Measurements from ENCODE around the gene ACOD1. TPM values are rescaled to one million over a fixed set of nuclear protein-coding genes. Genes with fewer than 3 reads are reported as not detected.

The ACOD1 gene
- total and polyA plus RNA-seq, 2 of the 13 experiments (the other 11 are each of a cell fraction or from before 2014, with no cell fraction given), result not detected

DNA sequence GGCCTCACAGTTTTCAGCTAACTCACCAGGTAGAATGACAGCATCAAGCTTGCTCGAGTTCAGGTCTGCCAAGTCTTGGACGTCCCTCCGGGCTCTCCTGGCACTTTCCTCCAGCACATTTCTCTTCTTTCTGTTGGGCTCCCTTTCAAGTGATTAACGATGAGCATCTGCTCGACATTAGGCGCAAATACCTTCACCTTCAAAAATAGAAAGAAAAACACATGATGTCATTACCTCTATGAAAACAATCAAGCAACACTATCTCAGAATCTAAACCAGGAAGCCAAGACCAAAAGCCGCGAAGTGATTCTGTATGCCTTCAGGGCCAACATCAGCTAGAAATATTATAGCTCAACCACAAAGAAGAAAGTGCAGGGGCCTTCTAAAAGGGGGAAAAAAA, 28.2 kb downstream of the ACOD1 start:
- FAIRE-seq (no peak), DNase-seq (ENCODE audit: low spot score) (no peak), ATAC-seq (no peak)
- Histone ChIP-seq H3K9ac (ENCODE audit: insufficient read depth, low read depth, low read length) (no peak overlapping the region), H3K79me2 (ENCODE audit: insufficient read depth, low read length) (no peaks in the 10 kb centered on the region), H3K27me3 (ENCODE audit: control insufficient read depth in 1 of 2, insufficient read depth in 2 of 2, low read length in 2 of 2) (peaks cover 0 to 38% of the 10 kb centered on the region in 2 experiments; a peak in 2 of 5 replicates), H3K9me3 (ENCODE audit: low read length) (no peaks in the 10 kb centered on the region), H3K27ac (ENCODE audit: extremely low read length, insufficient read depth, low read length) (no peak overlapping the region), H3K4me2 (ENCODE audit: low read depth, low read length) (no peak overlapping the region), H2AFZ (ENCODE audit: low read length) (no peak overlapping the region), H3K4me1 (ENCODE audit: insufficient read depth, low read length) (peaks cover 4% of the 10 kb centered on the region; the same call in 1 of the 2 replicates), H4K20me1 (ENCODE audit: insufficient read depth, low read length) (no peaks in the 10 kb centered on the region), H3K4me3 (replicated peaks in 1 of 3; ENCODE audit: insufficient read depth in 1 of 3, low read depth in 2 of 3, low read length in 3 of 3) (no peak overlapping the region), H3K36me3 (replicated peaks in 1 of 2; ENCODE audit: control insufficient read depth in 1 of 2, insufficient read depth in 2 of 2, low read length in 2 of 2) (no peaks in the 10 kb centered on the region)
- intact Hi-C loops (cut with micrococcal nuclease; ENCODE audit: unreplicated experiment) (no loop called here), in situ Hi-C loops (cut with HindIII; ENCODE audit: extremely low pct_ligation_motif_present, low pct_unique_long_range_greater_than_20kb) (no loop called here)
- WGBS (ENCODE audit: low lambda C conversion rate), result 57% methylated on average over 8 of the region's 8 CpGs
- ChIA-PET CTCF (ENCODE audit: low intra/inter-chr PET ratio, low total read pairs) (no interaction called here), POLR2A (no interaction called here)
- TF ChIP-seq, protein P1, sequence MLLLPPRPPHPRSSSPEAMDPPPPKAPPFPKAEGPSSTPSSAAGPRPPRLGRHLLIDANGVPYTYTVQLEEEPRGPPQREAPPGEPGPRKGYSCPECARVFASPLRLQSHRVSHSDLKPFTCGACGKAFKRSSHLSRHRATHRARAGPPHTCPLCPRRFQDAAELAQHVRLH (CRISPR knock-in tag; IDR thresholded peaks at IDR 0.05; ENCODE audit: borderline replicate concordance, low read depth), result no peak
- TF ChIP-seq XRCC5 (optimal IDR thresholded peaks at IDR 0.05; ENCODE audit: low read length), result no peak
- no peak for TF ChIP-seq ZNF747 (CRISPR knock-in tag; IDR thresholded peaks at IDR 0.05; ENCODE audit: borderline replicate concordance)
- peak; percentile 62 for TF ChIP-seq ATF7 (IDR thresholded peaks at IDR 0.05)
- no peak for TF ChIP-seq ATF7 (CRISPR knock-in tag; IDR thresholded peaks at IDR 0.05)
- BruUV-seq (replicated peaks), result no TSS peak

DNA sequence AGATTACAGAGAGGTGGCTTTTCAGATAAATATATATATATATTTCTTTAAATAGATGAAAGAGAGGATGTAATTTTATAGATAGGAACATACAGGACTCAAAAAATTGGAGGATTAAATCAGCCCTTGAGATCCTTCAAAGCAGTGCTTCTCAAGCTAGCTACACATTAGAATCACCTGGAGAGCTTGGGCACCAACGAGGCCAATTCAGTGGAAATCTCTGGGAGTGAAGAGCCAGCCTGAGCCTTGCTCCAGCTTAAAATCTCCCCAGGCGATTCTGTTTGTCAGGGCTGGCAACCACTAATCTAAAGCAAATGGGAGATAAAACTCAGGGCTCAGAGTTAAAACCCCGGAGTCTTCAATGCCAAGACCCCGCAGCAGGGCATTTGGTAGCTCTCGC, 28.6 kb downstream of the ACOD1 start:
- WGBS (ENCODE audit: low lambda C conversion rate), result 15% methylated on average over 4 of the region's 5 CpGs
- intact Hi-C loops (cut with micrococcal nuclease; ENCODE audit: unreplicated experiment) (no loop called here), in situ Hi-C loops (cut with HindIII; ENCODE audit: extremely low pct_ligation_motif_present, low pct_unique_long_range_greater_than_20kb) (no loop called here)
- Histone ChIP-seq H3K9me3 (ENCODE audit: low read length) (no peaks in the 10 kb centered on the region), H3K79me2 (ENCODE audit: insufficient read depth, low read length) (no peaks in the 10 kb centered on the region), H3K36me3 (replicated peaks in 1 of 2; ENCODE audit: control insufficient read depth in 1 of 2, insufficient read depth in 2 of 2, low read length in 2 of 2) (no peaks in the 10 kb centered on the region), H3K27ac (ENCODE audit: extremely low read length, insufficient read depth, low read length) (no peak overlapping the region), H3K9ac (ENCODE audit: insufficient read depth, low read depth, low read length) (no peak overlapping the region), H4K20me1 (ENCODE audit: insufficient read depth, low read length) (no peaks in the 10 kb centered on the region), H3K4me1 (ENCODE audit: insufficient read depth, low read length) (peaks cover 9% of the 10 kb centered on the region), H2AFZ (ENCODE audit: low read length) (no peak overlapping the region), H3K4me2 (ENCODE audit: low read depth, low read length) (no peak overlapping the region), H3K27me3 (ENCODE audit: control insufficient read depth in 1 of 2, insufficient read depth in 2 of 2, low read length in 2 of 2) (peaks cover 0 to 36% of the 10 kb centered on the region in 2 experiments; a peak in 2 of 5 replicates), H3K4me3 (replicated peaks in 1 of 3; ENCODE audit: insufficient read depth in 1 of 3, low read depth in 2 of 3, low read length in 3 of 3) (no peak overlapping the region)
- CTCF ChIA-PET (ENCODE audit: low intra/inter-chr PET ratio, low total read pairs), result no interaction called here
- ATAC-seq (no peak), DNase-seq (ENCODE audit: low spot score) (no peak), FAIRE-seq (no peak)
- no peak for TF ChIP-seq CCAR2 (optimal IDR thresholded peaks at IDR 0.05; ENCODE audit: low read depth, low read length)
- TF ChIP-seq SALL1 (CRISPR knock-in tag; IDR thresholded peaks at IDR 0.05), result no peak
- no TSS peak for BruUV-seq (replicated peaks)
- POLR2A ChIA-PET, result no interaction called here
